Astrocyte (in vitro differentiated cells and primary cell): ENCODE measurements around the gene HOGA1. TPM values are rescaled to one million over a fixed set of nuclear protein-coding genes. Genes with fewer than 3 reads are reported as not detected.

Experiments used
- DNase-seq: peaks from one replicate; pipeline ENCODE4 v3.0.0-alpha.2; 2010; ENCODE audit warnings: low read depth
- FAIRE-seq: peaks from 2 replicates; lab custom pipeline; 2011; peaks lifted over from hg19 to GRCh38; lab: Jason Lieb, UNC
- H2AFZ ChIP-seq: 2 replicates; pipeline ENCODE4 v1.6.0; 2012; ENCODE audit warnings: low read depth, low read length, inconsistent platforms
- H3K27ac ChIP-seq: 2 replicates; pipeline ENCODE4 v1.5.1; 2011; ENCODE audit warnings: low read depth, low read length, inconsistent platforms
- H3K27me3 ChIP-seq: 2 replicates; pipeline ENCODE4 v1.6.0; 2011; ENCODE audit warnings: low read length, inconsistent platforms; ENCODE audit not compliant: insufficient read depth
- H3K36me3 ChIP-seq: 2 replicates; pipeline ENCODE4 v1.5.1; 2011; ENCODE audit warnings: low read length, inconsistent platforms; ENCODE audit not compliant: insufficient read depth
- H3K4me1 ChIP-seq: 2 replicates; pipeline ENCODE4 v1.5.1; 2011; ENCODE audit warnings: low read length, inconsistent platforms; ENCODE audit not compliant: insufficient read depth
- H3K4me2 ChIP-seq: 2 replicates; pipeline ENCODE4 v1.6.0; 2012; ENCODE audit warnings: low read length, inconsistent platforms
- H3K4me3 ChIP-seq: 2 replicates; pipeline ENCODE4 v1.5.1; 2011; ENCODE audit warnings: low read depth, mild to moderate bottlenecking, low read length, inconsistent platforms; ENCODE audit not compliant: insufficient read depth
- H3K79me2 ChIP-seq: 2 replicates; pipeline ENCODE4 v1.6.0; 2012; ENCODE audit warnings: mild to moderate bottlenecking, low read length, inconsistent platforms; ENCODE audit not compliant: insufficient read depth
- H3K9ac ChIP-seq: 2 replicates; pipeline ENCODE4 v1.6.0; 2012; ENCODE audit warnings: mild to moderate bottlenecking, low read length, inconsistent platforms
- H3K9me3 ChIP-seq: 2 replicates; pipeline ENCODE4 v1.5.1; 2012; ENCODE audit warnings: low read depth, mild to moderate bottlenecking, low read length, inconsistent platforms; ENCODE audit not compliant: insufficient read depth
- H4K20me1 ChIP-seq: 2 replicates; pipeline ENCODE4 v1.6.0; 2012; ENCODE audit warnings: low read length, inconsistent platforms; ENCODE audit not compliant: insufficient read depth
- H3K27ac Mint-ChIP-seq: one replicate; pipeline ENCODE4 v1.8.0; 2021; ENCODE audit warnings: mild to moderate bottlenecking, mixed read lengths; ENCODE audit not compliant: unreplicated experiment
- H3K27me3 Mint-ChIP-seq: one replicate; pipeline ENCODE4 v1.8.0; 2021; ENCODE audit warnings: low read depth, mixed read lengths; ENCODE audit not compliant: unreplicated experiment
- H3K36me3 Mint-ChIP-seq: one replicate; pipeline ENCODE4 v1.8.0; 2021; ENCODE audit warnings: low read depth, mixed read lengths; ENCODE audit not compliant: unreplicated experiment
- H3K4me1 Mint-ChIP-seq: one replicate; pipeline ENCODE4 v1.8.0; 2021; ENCODE audit warnings: low read depth, mixed read lengths; ENCODE audit not compliant: unreplicated experiment
- H3K4me3 Mint-ChIP-seq: one replicate; pipeline ENCODE4 v1.8.0; 2021; ENCODE audit warnings: mild to moderate bottlenecking, moderate library complexity, mixed read lengths; ENCODE audit not compliant: unreplicated experiment
- H3K9me3 Mint-ChIP-seq: one replicate; pipeline ENCODE4 v1.8.0; 2021; ENCODE audit warnings: mild to moderate bottlenecking, mixed read lengths; ENCODE audit not compliant: unreplicated experiment
- CTCF ChIP-seq: IDR thresholded peaks from 2 replicates; pipeline ENCODE4 v1.5.1; 2011; ENCODE audit warnings: low read depth, mild to moderate bottlenecking, inconsistent platforms, low read length, moderate library complexity; ENCODE audit not compliant: insufficient read depth
- EZH2 ChIP-seq: IDR thresholded peaks from 2 replicates; pipeline ENCODE4 v1.6.1; 2012; ENCODE audit warnings: mild to moderate bottlenecking, low read length, inconsistent platforms; ENCODE audit not compliant: insufficient read depth
- total RNA-seq: library from RNA; stranded (reverse); gene quantifications from 2 replicates; pipeline ENCODE4 v1.2.1, GENCODE V29; 2021

The HOGA1 gene
- total RNA-seq, 1 donor from 2014 or later, result 0.23 TPM

GRCh38 chr10:97567891-97568290 lies 16.3 kb upstream of the HOGA1 start:
- no peaks in the 10 kb centered on the region for H3K4me1 ChIP-seq
- no peak overlapping the region for H3K27ac ChIP-seq
- H2AFZ ChIP-seq, result no peak overlapping the region
- Mint-ChIP-seq H3K9me3 (no peaks in the 10 kb centered on the region), H3K27ac (no peak overlapping the region), H3K36me3 (peaks cover 5% of the 10 kb centered on the region), H3K4me3 (no peak overlapping the region), H3K4me1 (peaks cover 19% of the 10 kb centered on the region), H3K27me3 (no peaks in the 10 kb centered on the region)
- H3K4me3 ChIP-seq, result no peak overlapping the region
- no peaks in the 10 kb centered on the region for H3K27me3 ChIP-seq
- peaks cover 6% of the 10 kb centered on the region for H3K36me3 ChIP-seq
- no peak for DNase-seq
- H4K20me1 ChIP-seq, result peaks cover 30% of the 10 kb centered on the region
- H3K9me3 ChIP-seq, result no peaks in the 10 kb centered on the region
- no peak overlapping the region for H3K4me2 ChIP-seq
- H3K79me2 ChIP-seq, result peaks cover 5% of the 10 kb centered on the region
- no peak overlapping the region for H3K9ac ChIP-seq
- TF ChIP-seq EZH2, result no peak
- no peak for TF ChIP-seq CTCF
- FAIRE-seq, result no peak

- Histone ChIP-seq H2AFZ (no peak overlapping the region), H3K27me3 (no peaks in the 10 kb centered on the region), H3K4me3 (no peak overlapping the region), H3K36me3 (peaks cover 6% of the 10 kb centered on the region), H3K79me2 (peaks cover 5% of the 10 kb centered on the region), H3K9ac (no peak overlapping the region), H3K9me3 (no peaks in the 10 kb centered on the region), H3K4me2 (no peak overlapping the region), H3K27ac (no peak overlapping the region), H3K4me1 (peaks cover 7% of the 10 kb centered on the region), H4K20me1 (peaks cover 27% of the 10 kb centered on the region)
- H3K9me3 Mint-ChIP-seq, result peaks cover 2% of the 10 kb centered on the region
- no peak overlapping the region for H3K4me3 Mint-ChIP-seq
- TF ChIP-seq EZH2, result no peak
- no peak for TF ChIP-seq CTCF
- peaks cover 28% of the 10 kb centered on the region for H3K4me1 Mint-ChIP-seq
- no peaks in the 10 kb centered on the region for H3K27me3 Mint-ChIP-seq
- H3K27ac Mint-ChIP-seq, result no peak overlapping the region
- peaks cover 7% of the 10 kb centered on the region for H3K36me3 Mint-ChIP-seq
- DNase-seq, result no peak
- no peak for FAIRE-seq
Measured at GRCh38 chr10:97570146-97570788, 13.9 kb upstream of the HOGA1 start.

- no peak overlapping the region for H3K4me2 ChIP-seq
- Mint-ChIP-seq H3K27me3 (no peaks in the 10 kb centered on the region), H3K9me3 (peaks cover 2% of the 10 kb centered on the region), H3K27ac (no peak overlapping the region), H3K36me3 (peaks cover 7% of the 10 kb centered on the region), H3K4me3 (no peak overlapping the region), H3K4me1 (peaks cover 29% of the 10 kb centered on the region)
- H2AFZ ChIP-seq, result no peak overlapping the region
- H3K9me3 ChIP-seq, result no peaks in the 10 kb centered on the region
- peaks cover 27% of the 10 kb centered on the region for H4K20me1 ChIP-seq
- peaks cover 2% of the 10 kb centered on the region for H3K79me2 ChIP-seq
- no peak overlapping the region for H3K27ac ChIP-seq
- DNase-seq, result no peak
- no peak overlapping the region for H3K9ac ChIP-seq
- H3K4me3 ChIP-seq, result no peak overlapping the region
- no peak for TF ChIP-seq CTCF
- TF ChIP-seq EZH2, result no peak
- H3K4me1 ChIP-seq, result peaks cover 7% of the 10 kb centered on the region
- H3K36me3 ChIP-seq, result peaks cover 6% of the 10 kb centered on the region
- no peaks in the 10 kb centered on the region for H3K27me3 ChIP-seq
- FAIRE-seq, result no peak
Measured at GRCh38 chr10:97570789-97571471, 13.3 kb upstream of the HOGA1 start.
